DMS53 (cell line): ENCODE results near the gene RTF1.
"Not testable (repeated sequence)": the region's sequence is repeated elsewhere in the genome, so short reads cannot be mapped to it uniquely, and the experiment has no call there.

Source experiments
- DNase-seq: peaks from one replicate; lab custom pipeline; 2025; lab: John Stamatoyannopoulos, UW

The RTF1 gene

GRCh38 chr15:41437448-41437847 is 20.6 kb downstream of the RTF1 start:
- no peak for DNase-seq

- no peak for DNase-seq
Observed at GRCh38 chr15:41438206-41438605, 21.3 kb downstream of the RTF1 start.

- DNase-seq: peak; percentile 3
Observed at GRCh38 chr15:41438745-41439144, 21.9 kb downstream of the RTF1 start.

- DNase-seq: no peak
Observed at GRCh38 chr15:41443275-41443674, 26.4 kb downstream of the RTF1 start.

- DNase-seq: no peak
Observed at GRCh38 chr15:41445399-41445798, 28.5 kb downstream of the RTF1 start.

- DNase-seq: no peak
Observed at GRCh38 chr15:41462084-41462795, 45.3 kb downstream of the RTF1 start.

- DNase-seq: peak; percentile 20
Observed at GRCh38 chr15:41464889-41465580, 48.1 kb downstream of the RTF1 start.

GRCh38 chr15:41465822-41466421 is 49.0 kb downstream of the RTF1 start:
- peak; percentile 71 for DNase-seq

- no peak for DNase-seq
Observed at GRCh38 chr15:41466711-41467110, 49.8 kb downstream of the RTF1 start.

GRCh38 chr15:41469644-41470043 is 52.7 kb downstream of the RTF1 start:
- DNase-seq: not testable (repeated sequence)

GRCh38 chr15:41473418-41473817 is 56.5 kb downstream of the RTF1 start:
- DNase-seq: no peak

- peak; percentile 49 for DNase-seq
Observed at GRCh38 chr15:41474436-41474835, 57.5 kb downstream of the RTF1 start.

- DNase-seq: peak; percentile 70
Observed at GRCh38 chr15:41474941-41475340, 58.0 kb downstream of the RTF1 start.

- DNase-seq: no peak
Observed at GRCh38 chr15:41476416-41477048, 59.6 kb downstream of the RTF1 start.

GRCh38 chr15:41480396-41481140 is 63.7 kb downstream of the RTF1 start:
- DNase-seq: no peak

- DNase-seq: no peak
Observed at GRCh38 chr15:41482110-41482877, 65.4 kb downstream of the RTF1 start.

GRCh38 chr15:41483115-41483514 is 66.2 kb downstream of the RTF1 start:
- no peak for DNase-seq

GRCh38 chr15:41483519-41483918 is 66.6 kb downstream of the RTF1 start:
- DNase-seq: no peak

GRCh38 chr15:41484937-41485625 is 68.2 kb downstream of the RTF1 start:
- DNase-seq: no peak

GRCh38 chr15:41486286-41486685 is 69.4 kb downstream of the RTF1 start:
- DNase-seq: no peak

GRCh38 chr15:41487381-41487780 is 70.5 kb downstream of the RTF1 start:
- no peak for DNase-seq
